Natural killer cell (primary cell): ENCODE results near the gene MPP1. TPM values are rescaled to one million over a fixed set of nuclear protein-coding genes. Genes with fewer than 3 reads are reported as not detected.
A peak's percentile ranks its signal among the peaks of the same experiment; 100 is the strongest.

Source experiments
- ATAC-seq, 3 donors: fragments of 150-1000 bp in 2 of 3; fragments of 200-7000 bp in 1 of 3; cut with Tn5 transposase; 1 replicate in 1 of 3; 2 replicates in 2 of 3; pipeline ENCODE4 v1.10.0; 2021; ENCODE audit warnings: mild to moderate bottlenecking in 2 of 3, moderate library complexity in 2 of 3
- DNase-seq, 2 donors: peaks; one replicate each; pipeline versions ENCODE4 v3.0.0 to v3.0.0-alpha.2; 2013 to 2021; ENCODE audit warnings: mixed read lengths in 1 of 2
- H3K27ac ChIP-seq: one replicate; pipeline ENCODE4 v1.5.1; 2013; ENCODE audit warnings: mild to moderate bottlenecking, low read length
- H3K27me3 ChIP-seq: one replicate; pipeline ENCODE4 v1.6.1; 2013; ENCODE audit warnings: low read length; ENCODE audit not compliant: control insufficient read depth, insufficient read depth
- H3K36me3 ChIP-seq: one replicate; pipeline ENCODE4 v1.6.1; 2013; ENCODE audit warnings: low read length; ENCODE audit not compliant: control insufficient read depth, insufficient read depth
- H3K4me1 ChIP-seq: one replicate; pipeline ENCODE4 v1.6.1; 2013; ENCODE audit warnings: low read length; ENCODE audit not compliant: control insufficient read depth, insufficient read depth
- H3K4me3 ChIP-seq: one replicate; pipeline ENCODE4 v1.5.1; 2013; ENCODE audit warnings: low read length
- H3K9me3 ChIP-seq: one replicate; pipeline ENCODE4 v1.6.1; 2013; ENCODE audit warnings: low read length; ENCODE audit not compliant: control insufficient read depth, insufficient read depth
- H3K27ac Mint-ChIP-seq, 2 donors: one replicate each; pipeline ENCODE4 v1.8.0; 2022; ENCODE audit warnings: mild to moderate bottlenecking in 2 of 2, mixed read lengths in 2 of 2, moderate library complexity in 1 of 2
- H3K27me3 Mint-ChIP-seq, 2 donors: one replicate each; pipeline ENCODE4 v1.8.0; 2022; ENCODE audit warnings: low read depth in 2 of 2, mixed read lengths in 2 of 2
- H3K36me3 Mint-ChIP-seq: one replicate; pipeline ENCODE4 v1.8.0; 2022; ENCODE audit warnings: mixed read lengths
- H3K4me1 Mint-ChIP-seq, 2 donors: one replicate each; pipeline ENCODE4 v1.8.0; 2022; ENCODE audit warnings: mixed read lengths in 2 of 2
- H3K4me3 Mint-ChIP-seq: one replicate; pipeline ENCODE4 v1.8.0; 2022; ENCODE audit warnings: mild to moderate bottlenecking, moderate library complexity, mixed read lengths
- H3K9me3 Mint-ChIP-seq, 2 donors: one replicate each; pipeline ENCODE4 v1.8.0; 2022; ENCODE audit warnings: mixed read lengths in 2 of 2
- CTCF ChIP-seq: fragments of 200-600 bp; IDR thresholded peaks from one replicate; pipeline ENCODE4 v1.8.0; 2022; ENCODE audit warnings: antibody characterized with exemption
- WGBS: methylation state at CpG from one replicate; pipeline ENCODE4 v1.1.7; 2013; ENCODE audit warnings: missing lambda C conversion rate; ENCODE audit not compliant: insufficient coverage; 5-methylcytosine and 5-hydroxymethylcytosine counted together
- intact Hi-C: fragments of 100-400 bp; cut with micrococcal nuclease; formaldehyde crosslinking; loops from one replicate; pipeline ENCODE4 v1.14.2; 2022
- total RNA-seq, 4 donors: library from RNA; stranded (reverse); fragments of 120-200 nt in 1 of 4; gene quantifications; one replicate each; pipeline versions ENCODE4 v1.2.3 to v1.2.4, GENCODE V29; 2013 to 2022

The MPP1 gene
- total RNA-seq, 3 donors from 2014 or later (not counting 1 experiment from before 2014, with no cell fraction given), result 20.8 to 36.7 (median 27.0) TPM

DNA sequence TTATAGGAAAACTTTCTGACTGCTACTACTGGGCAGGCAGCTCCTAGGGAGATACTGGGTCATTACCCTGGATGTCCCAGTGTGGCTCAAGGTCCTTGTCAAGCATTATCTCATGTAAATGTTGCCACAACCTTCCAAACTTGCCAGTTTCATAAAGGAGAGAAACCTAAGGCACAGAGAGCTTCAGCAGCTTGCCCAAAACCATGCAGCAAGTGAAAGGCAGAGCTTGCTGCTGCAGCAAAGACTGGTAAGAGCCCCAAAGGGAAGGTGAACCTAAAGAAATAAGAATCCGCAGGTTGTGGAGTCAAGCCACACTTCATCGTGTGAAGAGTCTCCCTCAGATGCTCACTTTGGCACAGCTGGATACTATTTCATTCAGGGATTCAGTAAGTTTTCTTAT lies 2.3 kb downstream of the MPP1 start:
- Mint-ChIP-seq H3K27me3 (no peaks in the 10 kb centered on the region), H3K36me3 (no peaks in the 10 kb centered on the region), H3K27ac (no peak overlapping the region), H3K9me3 (no peaks in the 10 kb centered on the region), H3K4me1 (peaks cover 14 to 20% of the 10 kb centered on the region in 2 donors), H3K4me3 (no peak overlapping the region)
- Histone ChIP-seq H3K4me1 (peaks cover 22% of the 10 kb centered on the region), H3K27me3 (no peaks in the 10 kb centered on the region), H3K9me3 (no peaks in the 10 kb centered on the region), H3K27ac (no peak overlapping the region), H3K36me3 (no peaks in the 10 kb centered on the region), H3K4me3 (no peak overlapping the region)
- ATAC-seq (no peak), DNase-seq (no peak)
- TF ChIP-seq CTCF, result no peak
- WGBS, result 81% methylated on average over 2 of the region's 2 CpGs
- intact Hi-C loops, result no loop called here

DNA sequence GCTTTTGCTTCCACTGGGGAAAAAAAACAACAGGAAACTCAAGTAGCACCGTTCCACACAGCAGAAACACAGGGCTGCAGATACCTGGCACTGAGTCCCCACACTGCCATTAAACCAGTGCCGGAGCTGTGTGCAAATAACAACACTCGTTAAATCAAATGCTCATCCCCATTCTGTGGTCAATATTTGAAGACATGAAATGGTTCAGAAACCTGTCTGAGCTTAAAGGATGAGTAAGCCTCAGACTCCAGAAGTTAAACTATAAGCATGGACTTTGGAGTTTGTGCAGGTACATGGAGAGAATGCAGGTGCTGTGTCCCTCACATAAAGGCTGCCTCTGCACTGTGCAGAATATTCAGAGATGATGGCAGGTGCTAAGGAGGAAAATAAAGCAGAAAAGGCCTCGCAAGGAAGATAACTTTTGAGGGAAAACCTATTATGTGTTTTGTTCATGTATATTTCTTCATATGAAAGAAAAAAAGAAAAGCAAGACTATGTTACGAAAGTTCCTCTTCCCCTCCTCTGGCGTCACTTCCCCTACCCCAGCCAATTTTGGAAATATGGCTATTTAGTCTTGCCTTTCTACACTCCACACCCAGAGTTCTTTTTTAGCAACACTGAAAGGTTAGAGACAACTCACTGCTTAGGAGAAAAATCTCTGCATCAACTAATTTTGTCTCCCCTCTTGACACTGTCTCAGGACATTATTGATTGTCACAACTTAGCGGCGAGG lies 4.6 kb downstream of the MPP1 start:
- DNase-seq, result no peak
- Mint-ChIP-seq H3K27me3 (no peaks in the 10 kb centered on the region), H3K4me3 (no peak overlapping the region), H3K36me3 (no peaks in the 10 kb centered on the region), H3K9me3 (no peaks in the 10 kb centered on the region), H3K27ac (no peak overlapping the region), H3K4me1 (peaks cover 10 to 15% of the 10 kb centered on the region in 2 donors)
- intact Hi-C loops, result no loop called here
- TF ChIP-seq CTCF, result no peak
- no peak overlapping the region for H3K4me3 ChIP-seq
- H3K4me1 ChIP-seq, result peaks cover 18% of the 10 kb centered on the region
- no peaks in the 10 kb centered on the region for H3K36me3 ChIP-seq
- WGBS, result 69% methylated on average over 5 of the region's 8 CpGs
- no peaks in the 10 kb centered on the region for H3K27me3 ChIP-seq
- H3K9me3 ChIP-seq, result no peaks in the 10 kb centered on the region
- ATAC-seq, result no peak
- H3K27ac ChIP-seq, result peak overlapping the region; percentile 30

DNA sequence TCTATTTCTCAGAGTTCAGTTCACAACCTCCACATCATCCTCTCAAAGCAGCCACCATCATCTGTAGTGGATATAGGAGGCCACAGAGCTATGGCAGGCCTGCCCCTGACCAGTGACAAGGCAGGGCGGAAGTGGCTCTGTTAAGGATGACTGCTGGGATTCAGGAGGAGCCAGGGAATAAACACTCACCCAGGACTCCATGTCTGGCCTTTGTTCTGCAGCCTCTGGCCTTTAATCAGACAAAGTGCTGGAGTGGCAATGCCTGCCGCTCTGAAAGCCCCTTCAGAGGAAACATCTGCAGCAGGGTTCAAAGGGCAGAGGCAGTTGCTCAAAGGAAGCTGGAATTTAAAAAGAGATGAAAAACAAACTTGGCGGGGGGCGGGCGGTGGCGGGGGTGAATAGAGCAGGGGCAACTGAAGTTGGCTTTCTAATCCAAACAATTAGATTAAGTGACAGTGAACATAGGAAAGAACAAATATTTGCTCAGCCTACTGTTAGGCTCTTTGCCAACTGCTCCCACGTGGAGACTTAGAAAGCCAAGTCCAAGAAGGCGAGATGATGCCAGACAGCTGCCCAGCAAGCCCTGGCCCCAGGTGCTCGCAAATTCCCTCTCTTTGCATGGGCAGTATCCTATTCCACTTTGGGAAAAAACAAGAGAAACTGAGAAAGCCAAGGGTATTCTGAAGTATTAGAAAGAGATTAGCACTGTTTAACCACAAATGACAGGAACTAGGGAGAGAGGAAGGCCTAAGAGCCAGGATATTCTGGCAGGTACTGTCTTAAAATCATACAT lies 5.5 kb downstream of the MPP1 start:
- Histone ChIP-seq H3K4me1 (peaks cover 13% of the 10 kb centered on the region), H3K36me3 (no peaks in the 10 kb centered on the region), H3K4me3 (no peak overlapping the region), H3K27me3 (no peaks in the 10 kb centered on the region), H3K9me3 (no peaks in the 10 kb centered on the region), H3K27ac (peak overlapping the region; percentile 42)
- no peaks in the 10 kb centered on the region for H3K27me3 Mint-ChIP-seq
- no peak for TF ChIP-seq CTCF
- intact Hi-C loops, result no loop called here
- no peaks in the 10 kb centered on the region for H3K36me3 Mint-ChIP-seq
- ATAC-seq (no peak), DNase-seq (no peak)
- H3K4me1 Mint-ChIP-seq, result peaks cover 7 to 13% of the 10 kb centered on the region in 2 donors
- H3K4me3 Mint-ChIP-seq, result no peak overlapping the region
- WGBS, result 79% methylated on average over 9 of the region's 9 CpGs
- H3K9me3 Mint-ChIP-seq, result no peaks in the 10 kb centered on the region
- H3K27ac Mint-ChIP-seq, result no peak overlapping the region
